Measurements from ENCODE around the gene SBK2.

The SBK2 gene

DNA sequence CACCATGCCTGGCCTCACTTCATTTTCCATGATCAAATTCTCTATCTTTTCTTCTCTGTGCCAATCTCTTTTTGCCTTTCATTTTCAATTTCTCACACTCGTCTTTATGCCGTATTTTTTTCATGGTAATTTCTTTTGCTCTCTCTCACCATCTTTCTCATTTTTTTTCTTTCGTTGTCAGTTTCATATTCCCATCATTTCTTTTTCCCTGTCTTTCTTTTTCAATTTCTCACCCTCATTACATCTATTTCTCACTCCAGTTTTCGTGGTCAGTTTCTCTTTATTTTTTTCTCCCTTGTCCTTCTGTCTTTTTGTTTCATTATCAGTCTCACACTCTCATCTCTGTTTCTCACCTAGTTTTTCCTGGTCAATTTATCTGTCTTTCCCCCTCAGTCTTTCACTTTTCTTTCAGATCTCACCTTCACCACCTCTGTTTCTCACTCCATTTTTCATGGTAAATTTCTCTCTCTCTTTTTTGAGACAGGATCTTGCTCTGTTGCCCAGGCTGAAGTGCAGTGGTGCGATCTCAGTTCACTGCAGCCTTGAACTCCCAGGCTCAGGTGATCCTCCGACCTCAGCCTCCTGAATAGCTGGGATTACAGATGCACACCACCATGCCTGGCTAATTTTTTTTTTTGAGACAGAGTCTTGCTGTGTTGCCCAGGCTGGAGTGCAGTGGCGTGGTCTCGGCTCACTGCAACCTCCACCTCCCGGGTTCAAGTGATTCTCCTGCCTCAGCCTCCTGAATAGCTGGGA is 34.6 kb downstream of the SBK2 start:
- TF ChIP-seq, protein P1, sequence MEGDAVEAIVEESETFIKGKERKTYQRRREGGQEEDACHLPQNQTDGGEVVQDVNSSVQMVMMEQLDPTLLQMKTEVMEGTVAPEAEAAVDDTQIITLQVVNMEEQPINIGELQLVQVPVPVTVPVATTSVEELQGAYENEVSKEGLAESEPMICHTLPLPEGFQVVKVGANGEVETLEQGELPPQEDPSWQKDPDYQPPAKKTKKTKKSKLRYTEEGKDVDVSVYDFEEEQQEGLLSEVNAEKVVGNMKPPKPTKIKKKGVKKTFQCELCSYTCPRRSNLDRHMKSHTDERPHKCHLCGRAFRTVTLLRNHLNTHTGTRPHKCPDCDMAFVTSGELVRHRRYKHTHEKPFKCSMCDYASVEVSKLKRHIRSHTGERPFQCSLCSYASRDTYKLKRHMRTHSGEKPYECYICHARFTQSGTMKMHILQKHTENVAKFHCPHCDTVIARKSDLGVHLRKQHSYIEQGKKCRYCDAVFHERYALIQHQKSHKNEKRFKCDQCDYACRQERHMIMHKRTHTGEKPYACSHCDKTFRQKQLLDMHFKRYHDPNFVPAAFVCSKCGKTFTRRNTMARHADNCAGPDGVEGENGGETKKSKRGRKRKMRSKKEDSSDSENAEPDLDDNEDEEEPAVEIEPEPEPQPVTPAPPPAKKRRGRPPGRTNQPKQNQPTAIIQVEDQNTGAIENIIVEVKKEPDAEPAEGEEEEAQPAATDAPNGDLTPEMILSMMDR (IDR thresholded peaks at IDR 0.05; ENCODE audit: low read length) = no peak
- TF ChIP-seq EZH2 (optimal IDR thresholded peaks at IDR 0.05; ENCODE audit: low read depth, low read length) (no peak), EZH2phosphoT487 (IDR thresholded peaks at IDR 0.05; ENCODE audit: low read length) (no peak)
- Histone ChIP-seq H3K9me3 (replicated peaks; ENCODE audit: insufficient read depth, low read length) (no peaks in the 10 kb centered on the region), H3K36me3 (replicated peaks; ENCODE audit: insufficient read depth, low read length) (no peaks in the 10 kb centered on the region), H3K9ac (ENCODE audit: low read length) (no peak overlapping the region), H3K9me2 (replicated peaks; ENCODE audit: insufficient read depth, low read length) (no peaks in the 10 kb centered on the region), H3K79me2 (ENCODE audit: low read length) (no peaks in the 10 kb centered on the region), H3K4me3 (ENCODE audit: low read length) (no peak overlapping the region), H3F3A (ENCODE audit: insufficient read depth, low read length) (no peaks in the 10 kb centered on the region), H3K4me1 (ENCODE audit: low read length) (peaks cover 9% of the 10 kb centered on the region; the same call in 1 of the 2 replicates), H4K20me1 (ENCODE audit: insufficient read depth, low read length) (no peaks in the 10 kb centered on the region), H3K27ac (ENCODE audit: low read length) (no peak overlapping the region), H3K4me2 (ENCODE audit: low read depth, low read length) (0 out of 2 replicates have a peak overlapping the region, but pooled peaks have one; percentile 7), H3K27me3 (replicated peaks; ENCODE audit: insufficient read depth, low read length) (peaks cover 85% of the 10 kb centered on the region), H2AFZ (ENCODE audit: low read length) (no peak overlapping the region)
- DNase-seq = no peak

DNA sequence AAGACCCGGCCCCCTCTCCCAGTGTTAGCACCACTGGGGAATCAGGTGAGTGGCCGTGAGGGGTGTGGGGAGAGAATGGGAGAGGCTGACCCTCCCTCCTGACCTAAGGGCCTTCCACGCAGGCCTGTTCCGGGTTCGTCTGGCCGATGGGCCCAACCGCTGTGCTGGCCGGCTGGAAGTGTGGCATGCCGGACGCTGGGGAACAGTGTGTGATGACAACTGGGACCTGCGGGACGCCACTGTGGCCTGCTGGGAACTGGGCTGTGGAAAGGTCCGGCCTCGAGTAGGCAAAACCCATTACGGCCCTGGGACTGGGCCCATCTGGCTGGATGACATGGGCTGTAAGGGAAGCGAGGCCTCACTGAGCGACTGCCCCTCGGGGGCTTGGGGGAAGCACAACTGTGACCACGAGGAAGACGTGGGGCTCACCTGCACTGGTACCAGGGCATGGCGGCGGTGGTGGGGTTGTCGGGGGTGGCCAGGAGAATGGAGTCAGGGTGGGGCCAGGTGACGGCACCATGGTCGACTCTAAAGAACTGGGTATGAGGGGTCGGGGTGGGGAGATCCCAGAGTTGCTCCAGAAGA is 36.5 kb downstream of the SBK2 start:
- H3K9me3 ChIP-seq (replicated peaks; ENCODE audit: insufficient read depth, low read length) = no peaks in the 10 kb centered on the region
- H3K36me3 ChIP-seq (replicated peaks; ENCODE audit: insufficient read depth, low read length) = no peaks in the 10 kb centered on the region
- TF ChIP-seq EZH2phosphoT487 (IDR thresholded peaks at IDR 0.05; ENCODE audit: low read length) = no peak
- TF ChIP-seq EZH2 (optimal IDR thresholded peaks at IDR 0.05; ENCODE audit: low read depth, low read length) = no peak
- TF ChIP-seq, protein P1 (IDR thresholded peaks at IDR 0.05; ENCODE audit: low read length) = no peak
- no peaks in the 10 kb centered on the region for H3F3A ChIP-seq (ENCODE audit: insufficient read depth, low read length)
- H2AFZ ChIP-seq (ENCODE audit: low read length) = no peak overlapping the region
- no peak overlapping the region for H3K27ac ChIP-seq (ENCODE audit: low read length)
- no peak overlapping the region for H3K4me3 ChIP-seq (ENCODE audit: low read length)
- DNase-seq = no peak
- no peak overlapping the region for H3K4me2 ChIP-seq (ENCODE audit: low read depth, low read length)
- H3K9me2 ChIP-seq (replicated peaks; ENCODE audit: insufficient read depth, low read length) = no peaks in the 10 kb centered on the region
- no peaks in the 10 kb centered on the region for H3K79me2 ChIP-seq (ENCODE audit: low read length)
- H3K9ac ChIP-seq (ENCODE audit: low read length) = no peak overlapping the region
- no peaks in the 10 kb centered on the region for H4K20me1 ChIP-seq (ENCODE audit: insufficient read depth, low read length)
- peaks cover 9% of the 10 kb centered on the region; the same call in 1 of the 2 replicates for H3K4me1 ChIP-seq (ENCODE audit: low read length)
- H3K27me3 ChIP-seq (replicated peaks; ENCODE audit: insufficient read depth, low read length) = peaks cover 86% of the 10 kb centered on the region

DNA sequence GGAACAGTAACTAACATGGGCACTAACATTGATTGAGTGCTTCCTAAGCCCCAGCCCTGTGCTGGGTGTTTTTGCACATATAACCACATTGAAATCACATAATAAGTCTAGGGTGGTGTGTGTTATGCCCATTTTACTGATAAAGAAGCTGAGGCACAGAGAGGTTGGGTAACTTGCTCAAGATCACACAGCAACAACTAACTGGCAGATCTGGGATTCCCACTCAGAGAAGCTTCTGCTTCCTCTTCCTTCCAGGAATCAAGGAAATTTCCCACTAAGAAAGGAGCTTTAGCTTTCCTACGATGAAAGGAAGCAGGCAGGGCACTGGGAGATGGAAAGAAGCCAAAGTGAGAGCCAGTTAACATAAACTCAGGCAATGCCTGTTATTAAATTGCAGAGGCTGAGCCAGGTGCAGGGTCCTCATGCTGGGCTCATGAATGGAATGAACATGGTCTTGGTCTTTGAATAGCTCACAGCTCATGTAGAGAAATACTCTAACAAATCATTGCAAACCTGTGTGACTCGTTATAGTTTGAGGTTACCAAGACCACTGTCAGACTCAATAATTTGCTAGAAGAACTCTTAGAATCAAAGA is 38.6 kb downstream of the SBK2 start:
- no peak overlapping the region for H3K4me3 ChIP-seq (ENCODE audit: low read length)
- no peaks in the 10 kb centered on the region for H3F3A ChIP-seq (ENCODE audit: insufficient read depth, low read length)
- no peak for DNase-seq
- H3K9ac ChIP-seq (ENCODE audit: low read length) = no peak overlapping the region
- peaks cover 94% of the 10 kb centered on the region for H3K27me3 ChIP-seq (replicated peaks; ENCODE audit: insufficient read depth, low read length)
- H3K9me2 ChIP-seq (replicated peaks; ENCODE audit: insufficient read depth, low read length) = no peaks in the 10 kb centered on the region
- H3K4me1 ChIP-seq (ENCODE audit: low read length) = peaks cover 6% of the 10 kb centered on the region; the same call in 1 of the 2 replicates
- no peaks in the 10 kb centered on the region for H3K79me2 ChIP-seq (ENCODE audit: low read length)
- H3K27ac ChIP-seq (ENCODE audit: low read length) = no peak overlapping the region
- H3K36me3 ChIP-seq (replicated peaks; ENCODE audit: insufficient read depth, low read length) = no peaks in the 10 kb centered on the region
- TF ChIP-seq EZH2phosphoT487 (IDR thresholded peaks at IDR 0.05; ENCODE audit: low read length) (no peak), EZH2 (optimal IDR thresholded peaks at IDR 0.05; ENCODE audit: low read depth, low read length) (no peak)
- TF ChIP-seq, protein P1 (IDR thresholded peaks at IDR 0.05; ENCODE audit: low read length) = no peak
- H3K4me2 ChIP-seq (ENCODE audit: low read depth, low read length) = no peak overlapping the region
- H4K20me1 ChIP-seq (ENCODE audit: insufficient read depth, low read length) = no peaks in the 10 kb centered on the region
- no peak overlapping the region for H2AFZ ChIP-seq (ENCODE audit: low read length)
- H3K9me3 ChIP-seq (replicated peaks; ENCODE audit: insufficient read depth, low read length) = no peaks in the 10 kb centered on the region

Measured in MM.1S (cell line).